Measurements from ENCODE around the gene FBXO34. TPM values are rescaled to one million over a fixed set of nuclear protein-coding genes. Genes with fewer than 3 reads are reported as not detected.
"Not testable (repeated sequence)": the region's sequence is repeated elsewhere in the genome, so short reads cannot be mapped to it uniquely, and the experiment has no call there.

FBXO34 gene
- total and polyA plus RNA-seq, 5 donors = 10.2 to 30.0 (median 24.3) TPM

- H3K27me3 ChIP-seq (ENCODE audit: control insufficient read depth, insufficient read depth) = no peaks in the 10 kb centered on the region
- 92% methylated on average over 2 of the region's 2 CpGs for WGBS
- no peaks in the 10 kb centered on the region for H3K9me3 ChIP-seq (ENCODE audit: control insufficient read depth, low read length)
- DNase-seq (no peak), ATAC-seq (no peak)
- intact Hi-C loops (cut with DNase I) = no loop called here
- no peaks in the 10 kb centered on the region for H3K4me1 ChIP-seq (ENCODE audit: control insufficient read depth, insufficient read depth, low read length)
- H3K4me3 ChIP-seq (ENCODE audit: low read length) = no peak overlapping the region
- no peak overlapping the region for H3K27ac ChIP-seq (ENCODE audit: low read length)
These were observed 110.3 kb downstream of the FBXO34 start for GRCh38 chr14:55381561-55381960.

- Histone ChIP-seq H3K27ac (ENCODE audit: low read length) (no peak overlapping the region), H3K4me1 (ENCODE audit: control insufficient read depth, insufficient read depth, low read length) (no peaks in the 10 kb centered on the region), H3K4me3 (ENCODE audit: low read length) (no peak overlapping the region), H3K27me3 (ENCODE audit: control insufficient read depth, insufficient read depth) (no peaks in the 10 kb centered on the region), H3K9me3 (ENCODE audit: control insufficient read depth, low read length) (no peaks in the 10 kb centered on the region)
- intact Hi-C loops (cut with DNase I) = no loop called here
- no peak for ATAC-seq
- WGBS = 67% methylated on average over 4 of the region's 4 CpGs
- DNase-seq = no peak
These were observed 111.3 kb downstream of the FBXO34 start for GRCh38 chr14:55382483-55382882.

DNA sequence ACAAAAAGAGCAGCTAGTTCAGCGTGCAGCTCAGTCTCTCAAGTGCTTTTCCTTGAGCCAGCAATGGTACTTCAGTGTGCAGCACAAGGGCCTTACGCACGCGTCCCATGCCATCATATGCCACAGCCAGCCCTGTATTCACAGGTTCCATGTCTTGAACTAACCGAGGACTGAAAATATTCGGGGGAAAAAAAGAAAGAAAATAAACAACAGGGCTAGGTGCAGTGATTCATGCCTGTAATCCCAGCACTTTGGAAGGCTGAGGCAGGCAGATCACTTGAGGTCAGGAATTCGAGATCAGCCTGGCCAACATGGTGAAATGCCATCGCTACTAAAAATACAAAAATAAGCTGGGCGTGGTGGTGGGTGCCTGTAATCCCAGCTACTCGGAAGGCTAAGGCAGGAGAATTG is 111.8 kb downstream of the FBXO34 start:
- intact Hi-C loops (cut with DNase I); H3K4me1 ChIP-seq (ENCODE audit: control insufficient read depth, insufficient read depth, low read length); H3K27me3 ChIP-seq (ENCODE audit: control insufficient read depth, insufficient read depth); H3K27ac ChIP-seq (ENCODE audit: low read length); H3K9me3 ChIP-seq (ENCODE audit: control insufficient read depth, low read length); H3K4me3 ChIP-seq (ENCODE audit: low read length): not testable (repeated sequence)
- peak in 1 of 3 donors; percentile 54 for DNase-seq
- ATAC-seq = peak; percentile 38 to 67
- 63% methylated on average over 10 of the region's 10 CpGs for WGBS

GRCh38 chr14:55383541-55384140 is 112.4 kb downstream of the FBXO34 start:
- Histone ChIP-seq H3K27ac (ENCODE audit: low read length) (peak overlapping the region; percentile 64), H3K27me3 (ENCODE audit: control insufficient read depth, insufficient read depth) (no peaks in the 10 kb centered on the region), H3K4me3 (ENCODE audit: low read length) (no peak overlapping the region), H3K4me1 (ENCODE audit: control insufficient read depth, insufficient read depth, low read length) (no peaks in the 10 kb centered on the region), H3K9me3 (ENCODE audit: control insufficient read depth, low read length) (no peaks in the 10 kb centered on the region)
- DNase-seq = no peak
- WGBS = 53% methylated on average over 5 of the region's 5 CpGs
- intact Hi-C loops (cut with DNase I) = no loop called here
- ATAC-seq = peak; percentile 22 to 23

- H3K4me1 ChIP-seq (ENCODE audit: control insufficient read depth, insufficient read depth, low read length) = no peaks in the 10 kb centered on the region
- intact Hi-C loops (cut with DNase I) = no loop called here
- DNase-seq (no peak), ATAC-seq (peak; percentile 15 to 24)
- H3K4me3 ChIP-seq (ENCODE audit: low read length) = no peak overlapping the region
- WGBS = 46% methylated on average over 3 of the region's 3 CpGs
- no peak overlapping the region for H3K27ac ChIP-seq (ENCODE audit: low read length)
- H3K9me3 ChIP-seq (ENCODE audit: control insufficient read depth, low read length) = no peaks in the 10 kb centered on the region
- no peaks in the 10 kb centered on the region for H3K27me3 ChIP-seq (ENCODE audit: control insufficient read depth, insufficient read depth)
These were observed 113.3 kb downstream of the FBXO34 start for GRCh38 chr14:55384536-55384935.

DNA sequence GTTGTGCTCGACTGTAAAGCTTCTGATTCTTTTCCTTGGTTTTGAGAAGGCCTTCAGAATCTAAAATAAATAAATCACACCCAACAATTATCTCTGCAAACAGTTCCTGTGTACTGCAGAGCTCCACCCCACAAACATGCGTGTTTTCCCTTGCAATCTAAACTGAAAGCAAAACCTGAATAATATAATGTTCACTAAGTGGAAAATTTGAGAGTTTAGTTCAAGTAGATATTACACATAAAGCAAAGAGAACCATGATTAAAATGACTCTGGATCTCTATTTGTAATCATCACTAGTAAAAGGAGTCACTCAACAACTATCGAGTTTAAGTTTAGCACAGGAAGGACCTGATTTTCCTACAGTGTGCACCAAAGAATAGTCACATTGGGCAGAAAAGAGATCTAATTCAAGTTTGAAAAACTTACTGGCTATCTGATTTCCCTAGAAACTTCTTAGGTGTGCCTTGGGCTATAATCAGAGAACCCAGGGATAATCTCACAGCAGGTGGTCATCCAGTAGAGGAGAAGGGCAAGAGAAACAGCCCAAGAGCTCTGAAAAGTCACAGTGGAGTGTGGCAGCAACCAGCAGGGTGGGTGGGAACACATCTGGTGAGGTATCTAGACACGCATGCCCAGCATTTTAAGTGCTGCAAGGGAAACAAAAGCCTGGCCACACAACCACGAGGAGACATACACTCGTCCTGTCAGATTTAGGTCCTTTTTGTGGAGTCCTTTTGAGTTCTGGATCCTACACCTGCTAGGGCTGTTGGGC is 115.0 kb downstream of the FBXO34 start:
- 78% methylated on average over 6 of the region's 6 CpGs for WGBS
- no peaks in the 10 kb centered on the region for H3K27me3 ChIP-seq (ENCODE audit: control insufficient read depth, insufficient read depth)
- no peak overlapping the region for H3K27ac ChIP-seq (ENCODE audit: low read length)
- ATAC-seq (peak in 1 of 2 donors; percentile 83), DNase-seq (no peak)
- no peak overlapping the region for H3K4me3 ChIP-seq (ENCODE audit: low read length)
- no peaks in the 10 kb centered on the region for H3K9me3 ChIP-seq (ENCODE audit: control insufficient read depth, low read length)
- no peaks in the 10 kb centered on the region for H3K4me1 ChIP-seq (ENCODE audit: control insufficient read depth, insufficient read depth, low read length)
- intact Hi-C loops (cut with DNase I) = no loop called here

DNA sequence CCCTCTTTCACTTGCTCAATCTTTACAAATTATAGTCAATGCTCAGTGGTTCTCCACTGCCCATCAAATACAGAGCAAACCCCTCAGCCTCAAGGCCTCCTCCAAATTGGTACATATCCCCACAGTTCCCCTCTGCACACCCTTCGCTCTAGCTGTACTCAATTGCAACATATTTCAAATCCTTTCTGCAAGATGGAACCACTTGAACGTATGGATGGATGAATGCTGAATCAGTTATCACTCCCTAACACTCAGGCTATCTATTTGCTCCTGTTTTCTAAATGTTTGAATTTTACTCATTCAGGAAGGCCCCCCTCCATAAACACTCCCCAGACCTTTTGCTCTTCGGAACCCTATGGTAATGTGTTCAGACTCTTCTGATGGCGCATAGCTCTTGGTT is 115.9 kb downstream of the FBXO34 start:
- Histone ChIP-seq H3K9me3 (ENCODE audit: control insufficient read depth, low read length) (no peaks in the 10 kb centered on the region), H3K4me3 (ENCODE audit: low read length) (no peak overlapping the region), H3K27me3 (ENCODE audit: control insufficient read depth, insufficient read depth) (no peaks in the 10 kb centered on the region), H3K27ac (ENCODE audit: low read length) (no peak overlapping the region), H3K4me1 (ENCODE audit: control insufficient read depth, insufficient read depth, low read length) (no peaks in the 10 kb centered on the region)
- DNase-seq = no peak
- intact Hi-C loops (cut with DNase I) = no loop called here
- no peak for ATAC-seq
- 95% methylated on average over 4 of the region's 4 CpGs for WGBS

GRCh38 chr14:55388160-55388559 is 116.9 kb downstream of the FBXO34 start:
- no peak for DNase-seq
- Histone ChIP-seq H3K4me3 (ENCODE audit: low read length) (no peak overlapping the region), H3K4me1 (ENCODE audit: control insufficient read depth, insufficient read depth, low read length) (no peaks in the 10 kb centered on the region), H3K27ac (ENCODE audit: low read length) (no peak overlapping the region), H3K9me3 (ENCODE audit: control insufficient read depth, low read length) (no peaks in the 10 kb centered on the region), H3K27me3 (ENCODE audit: control insufficient read depth, insufficient read depth) (no peaks in the 10 kb centered on the region)
- no peak for ATAC-seq
- intact Hi-C loops (cut with DNase I) = no loop called here

DNA sequence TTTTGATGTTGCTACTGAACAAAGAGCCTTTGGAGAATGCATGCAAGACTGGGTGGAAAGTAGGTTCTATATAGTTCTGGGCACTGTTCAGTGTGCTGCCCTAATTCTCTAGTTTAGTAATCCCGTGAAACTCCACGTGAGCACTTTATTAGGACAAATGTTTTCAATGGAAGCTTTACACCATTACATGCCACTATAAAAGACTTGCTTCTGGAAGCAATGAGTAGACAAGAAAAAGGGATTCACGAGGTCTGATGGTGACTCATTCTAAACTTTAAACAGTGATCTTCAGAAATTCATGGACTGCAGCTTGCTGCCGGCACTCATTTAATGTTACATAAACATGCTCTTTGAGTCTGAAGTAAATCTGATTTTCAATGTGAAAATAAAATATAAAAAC is 118.1 kb downstream of the FBXO34 start:
- Histone ChIP-seq H3K27me3 (ENCODE audit: control insufficient read depth, insufficient read depth) (no peaks in the 10 kb centered on the region), H3K4me3 (ENCODE audit: low read length) (no peak overlapping the region), H3K27ac (ENCODE audit: low read length) (no peak overlapping the region), H3K9me3 (ENCODE audit: control insufficient read depth, low read length) (no peaks in the 10 kb centered on the region), H3K4me1 (ENCODE audit: control insufficient read depth, insufficient read depth, low read length) (no peaks in the 10 kb centered on the region)
- intact Hi-C loops (cut with DNase I) = no loop called here
- no peak for DNase-seq
- no peak for ATAC-seq
- WGBS = 91% methylated on average over 4 of the region's 4 CpGs

DNA sequence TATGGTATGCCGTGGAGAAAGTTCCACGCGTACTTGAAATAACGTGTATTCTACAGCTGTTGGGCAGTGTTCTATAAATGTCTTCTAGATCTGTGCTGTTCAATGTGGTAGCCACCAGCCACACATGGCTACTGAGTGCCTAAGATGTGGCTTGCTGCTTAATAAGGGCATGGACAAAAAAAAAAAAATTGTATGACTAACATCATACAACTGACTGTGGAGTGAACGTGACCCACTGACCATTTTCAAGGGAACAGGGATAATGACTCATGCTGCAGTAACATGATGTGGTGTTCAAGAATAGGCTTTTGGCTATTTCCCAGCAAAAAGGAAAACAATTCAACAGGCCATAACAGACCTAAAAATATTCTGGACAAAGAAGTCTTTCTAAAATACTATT is 127.5 kb downstream of the FBXO34 start:
- intact Hi-C loops (cut with DNase I) = no loop called here
- Histone ChIP-seq H3K4me3 (ENCODE audit: low read length) (no peak overlapping the region), H3K27me3 (ENCODE audit: control insufficient read depth, insufficient read depth) (no peaks in the 10 kb centered on the region), H3K9me3 (ENCODE audit: control insufficient read depth, low read length) (no peaks in the 10 kb centered on the region), H3K27ac (ENCODE audit: low read length) (peak overlapping the region; percentile 25), H3K4me1 (ENCODE audit: control insufficient read depth, insufficient read depth, low read length) (peaks cover 4% of the 10 kb centered on the region)
- 69% methylated on average over 5 of the region's 5 CpGs for WGBS
- DNase-seq (no peak), ATAC-seq (peak; percentile 87 to 90)

- 85% methylated on average over 1 of the region's 1 CpG for WGBS
- intact Hi-C loops (cut with DNase I) = no loop called here
- Histone ChIP-seq H3K9me3 (ENCODE audit: control insufficient read depth, low read length) (no peaks in the 10 kb centered on the region), H3K27ac (ENCODE audit: low read length) (no peak overlapping the region), H3K27me3 (ENCODE audit: control insufficient read depth, insufficient read depth) (no peaks in the 10 kb centered on the region), H3K4me1 (ENCODE audit: control insufficient read depth, insufficient read depth, low read length) (peaks cover 4% of the 10 kb centered on the region), H3K4me3 (ENCODE audit: low read length) (no peak overlapping the region)
- ATAC-seq = no peak
- no peak for DNase-seq
These were observed 128.0 kb downstream of the FBXO34 start for GRCh38 chr14:55399183-55399582.

Data from right cardiac atrium (tissue), 5 donors.